K562 (cell line): ENCODE measurements around the gene ZNF805. TPM values are rescaled to one million over a fixed set of nuclear protein-coding genes. Genes with fewer than 3 reads are reported as not detected.

ENCODE experiments used
- ATF1 ChIP-seq, 2 experiments: fragments of 450-650 bp in 1 of 2; IDR thresholded peaks; 2 replicates each; pipeline ENCODE4 v1.6.1; 2016; ENCODE audit warnings: missing compliant biosample characterization in 1 of 2, missing genetic modification characterization in 1 of 2
- BRCA1 ChIP-seq, 2 experiments: fragments of 450-650 bp in 1 of 2; sonication (generic) in 1 of 2; formaldehyde crosslinking in 1 of 2; IDR thresholded peaks; 2 replicates each; pipeline versions ENCODE4 v1.5.0 to v1.6.1; 2017 to 2020; ENCODE audit warnings: mild to moderate bottlenecking in 1 of 2, missing genetic modification reagents in 1 of 2
- CBFA2T3 ChIP-seq: fragments of 450-650 bp; IDR thresholded peaks from 2 replicates; pipeline ENCODE4 v1.6.1; 2017
- DDX20 ChIP-seq: fragments of 450-650 bp; IDR thresholded peaks from 2 replicates; pipeline ENCODE4 v1.6.1; 2016; ENCODE audit warnings: missing genetic modification characterization, low read depth, mild to moderate bottlenecking, missing compliant biosample characterization, moderate library complexity
- DIDO1 ChIP-seq: fragments of 450-650 bp; IDR thresholded peaks from 2 replicates; pipeline ENCODE4 v1.6.1; 2016; ENCODE audit warnings: low read depth, missing biosample characterization, missing genetic modification characterization
- EGR1 ChIP-seq: fragments of 450-650 bp; conservative IDR thresholded peaks from 2 replicates; pipeline ENCODE4 v1.6.1; 2017; ENCODE audit warnings: mild to moderate bottlenecking
- ESRRA ChIP-seq: fragments of 450-650 bp; IDR thresholded peaks from 2 replicates; pipeline ENCODE4 v1.6.1; 2014; ENCODE audit warnings: low read depth, mild to moderate bottlenecking, moderate library complexity, borderline replicate concordance
- ETS2 ChIP-seq: IDR thresholded peaks from 2 replicates; pipeline ENCODE4 v1.6.1; 2016; ENCODE audit warnings: borderline replicate concordance, missing genetic modification characterization, mild to moderate bottlenecking, moderate library complexity, missing compliant biosample characterization; ENCODE audit not compliant: poor library complexity, severe bottlenecking
- GABPB1 ChIP-seq: sonication (generic); formaldehyde crosslinking; IDR thresholded peaks from 2 replicates; pipeline ENCODE4 v1.8.0; 2022; ENCODE audit warnings: mild to moderate bottlenecking, missing genetic modification reagents
- HNRNPL ChIP-seq: fragments of 200-400 bp; formaldehyde crosslinking; IDR thresholded peaks from 2 replicates; pipeline ENCODE4 v1.6.1; 2017; ENCODE audit warnings: low read depth, mild to moderate bottlenecking, low read length
- HSF4 ChIP-seq: fragments of 250-450 bp; sonication (Bioruptor Pico); IDR thresholded peaks from 2 replicates; pipeline ENCODE4 v2.1.2; 2022; ENCODE audit warnings: mild to moderate bottlenecking, moderate library complexity, borderline replicate concordance
- NRF1 ChIP-seq, 2 experiments: fragments of 450-650 bp; IDR thresholded peaks in 1 of 2; conservative IDR thresholded peaks in 1 of 2; 2 replicates each; pipeline ENCODE4 v1.6.1; 2014; ENCODE audit warnings: mild to moderate bottlenecking in 2 of 2
- POLR2G ChIP-seq: fragments of 200-400 bp; formaldehyde crosslinking; IDR thresholded peaks from 2 replicates; pipeline ENCODE4 v1.6.1; 2017; ENCODE audit warnings: low read depth, mild to moderate bottlenecking, antibody characterized with exemption, low read length, moderate library complexity
- PPARD ChIP-seq: fragments of 250-450 bp; sonication (Bioruptor Pico); IDR thresholded peaks from 2 replicates; pipeline ENCODE4 v1.8.0; 2022; ENCODE audit warnings: inconsistent platforms, mild to moderate bottlenecking, moderate library complexity
- RERE ChIP-seq: sonication (generic); formaldehyde crosslinking; IDR thresholded peaks from 2 replicates; pipeline ENCODE4 v1.8.0; 2023; ENCODE audit warnings: missing genetic modification reagents, mild to moderate bottlenecking, borderline replicate concordance
- THAP12 ChIP-seq: fragments of 250-450 bp; sonication (Bioruptor Pico); IDR thresholded peaks from 2 replicates; pipeline ENCODE4 v1.9.0; 2021; ENCODE audit warnings: mild to moderate bottlenecking, inconsistent platforms
- ZNF143 ChIP-seq: sonication (generic); formaldehyde crosslinking; IDR thresholded peaks from 2 replicates; pipeline ENCODE4 v1.9.0; 2022; ENCODE audit warnings: mild to moderate bottlenecking, missing genetic modification reagents
- ZNF175 ChIP-seq: fragments of 200-800 bp; sonication (Bioruptor generic); IDR thresholded peaks from 2 replicates; pipeline ENCODE4 v1.6.1; 2016; ENCODE audit warnings: low read depth, mild to moderate bottlenecking, missing genetic modification characterization, missing compliant biosample characterization
- ZNF57 ChIP-seq: fragments of 450-650 bp; formaldehyde crosslinking; IDR thresholded peaks from 2 replicates; pipeline ENCODE4 v1.4.0; 2020; ENCODE audit warnings: mild to moderate bottlenecking, moderate library complexity
- ZNF77 ChIP-seq: fragments of 250-450 bp; sonication (Bioruptor Pico); IDR thresholded peaks from 2 replicates; pipeline ENCODE4 v1.5.0; 2020
- polyA plus RNA-seq, 8 experiments: library from polyadenylated mRNA; depleted of rRNA in 4 of 8; stranded (reverse) in 5 of 8; unstranded in 3 of 8; fragments of >200 nt; fragmentation: Nextera tagmentation in 2 of 8; fragmentation: Illumina TruSeq in 1 of 8; extraction: Ambion mirVana in 2 of 8; extraction: Trizol in 1 of 8; gene quantifications; 2 replicates each; pipeline versions ENCODE4 v1.2.1 to v1.2.3, GENCODE V29; 2011 to 2014; ENCODE audit warnings: inconsistent platforms in 1 of 8, missing spikeins in 1 of 8
- total RNA-seq, 7 experiments: library from RNA; depleted of rRNA in 6 of 7; stranded (reverse); fragments of >200 nt in 6 of 7; fragmentation: Illumina TruSeq in 2 of 7; extraction: Trizol in 2 of 7; gene quantifications; 2 replicates each; pipeline versions ENCODE4 v1.2.1 to v1.2.3, GENCODE V29; 2011 to 2021; ENCODE audit warnings: low replicate concordance in 1 of 7

ZNF805 gene
- total and polyA plus RNA-seq, 9 of the 15 experiments (the other 6 are each of a cell fraction or from before 2014, with no cell fraction given): 0.32 to 6.7 (median 3.9) TPM

- TF ChIP-seq EGR1 (peak; percentile 82), NRF1 (conservative IDR thresholded peaks at IDR 0.05 in 1 of 2, IDR thresholded peaks at IDR 0.05 in 1 of 2) (peak; percentile 79 to 82), HNRNPL (no peak), ZNF143 (CRISPR knock-in tag) (peak; percentile 58; the same call in 1 of the 2 replicates), ZNF57 (CRISPR knock-in tag) (no peak), CBFA2T3 (no peak), DIDO1 (tag) (peak; percentile 84), ZNF77 (CRISPR knock-in tag) (no peak), HSF4 (no peak), RERE (no peak), PPARD (CRISPR knock-in tag) (no peak), THAP12 (CRISPR knock-in tag) (peak; percentile 63; the same call in 1 of the 2 replicates), BRCA1 (IDR thresholded peaks at IDR 0.05) (no peak), BRCA1 (CRISPR knock-in tag; IDR thresholded peaks at IDR 0.05) (no peak), ATF1 (CRISPR knock-in tag; IDR thresholded peaks at IDR 0.05) (peak; percentile 87), ATF1 (tag; IDR thresholded peaks at IDR 0.05) (peak; percentile 99), GABPB1 (CRISPR knock-in tag) (peak; percentile 96), POLR2G (peak; percentile 92), DDX20 (tag) (no peak), ESRRA (peak; percentile 98), ETS2 (no peak), ZNF175 (CRISPR knock-in tag) (0 out of 2 replicates have a peak, but pooled peaks have one; percentile 21)
Measured at GRCh38 chr19:57240311-57241090, at the start of gene ZNF805 (continued).
